T1000 (cell line): Measurements from ENCODE around the gene NID2.

Source experiments
- DNase-seq: peaks from one replicate; lab custom pipeline; 2025; ENCODE audit warnings: mixed read lengths; lab: John Stamatoyannopoulos, UW

Gene NID2

DNA sequence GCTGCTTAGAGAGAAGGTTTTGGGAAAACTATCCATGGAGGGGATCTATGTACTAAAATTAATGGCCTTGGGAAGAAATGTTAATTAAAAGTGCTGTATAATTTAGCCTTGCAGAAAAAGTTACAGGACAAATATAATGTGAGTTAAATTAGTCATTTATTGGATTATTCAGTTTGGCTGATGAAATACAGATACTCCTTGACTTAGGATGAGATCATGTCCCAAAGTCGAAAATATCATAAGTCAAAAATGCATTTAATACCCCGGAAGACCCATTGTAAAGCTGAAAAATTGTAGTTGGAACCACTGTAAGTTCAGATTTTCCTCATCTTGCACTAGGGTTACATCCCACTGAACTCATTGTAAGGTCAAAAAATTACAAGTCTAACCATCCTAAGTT is 69.8 kb downstream of the NID2 start:
- DNase-seq: no peak

DNA sequence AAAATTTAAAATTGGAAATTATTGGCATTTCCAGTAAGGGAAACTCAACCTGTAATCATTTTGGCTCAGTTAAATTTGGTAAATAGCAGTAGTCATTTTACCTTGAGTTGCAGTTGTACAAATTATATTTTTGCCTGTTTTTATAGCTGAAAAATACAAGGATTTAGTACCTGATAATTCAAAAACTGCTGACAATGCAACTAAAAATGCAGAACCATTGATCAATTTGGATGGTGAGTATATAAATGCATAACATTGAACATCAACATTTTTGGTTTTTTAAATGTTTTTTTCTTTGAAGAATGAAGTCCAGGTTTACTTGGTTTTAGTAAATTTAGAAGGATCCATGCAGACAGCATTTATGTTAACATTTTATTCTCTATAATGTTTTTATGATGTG is 70.5 kb downstream of the NID2 start:
- no peak for DNase-seq

DNA sequence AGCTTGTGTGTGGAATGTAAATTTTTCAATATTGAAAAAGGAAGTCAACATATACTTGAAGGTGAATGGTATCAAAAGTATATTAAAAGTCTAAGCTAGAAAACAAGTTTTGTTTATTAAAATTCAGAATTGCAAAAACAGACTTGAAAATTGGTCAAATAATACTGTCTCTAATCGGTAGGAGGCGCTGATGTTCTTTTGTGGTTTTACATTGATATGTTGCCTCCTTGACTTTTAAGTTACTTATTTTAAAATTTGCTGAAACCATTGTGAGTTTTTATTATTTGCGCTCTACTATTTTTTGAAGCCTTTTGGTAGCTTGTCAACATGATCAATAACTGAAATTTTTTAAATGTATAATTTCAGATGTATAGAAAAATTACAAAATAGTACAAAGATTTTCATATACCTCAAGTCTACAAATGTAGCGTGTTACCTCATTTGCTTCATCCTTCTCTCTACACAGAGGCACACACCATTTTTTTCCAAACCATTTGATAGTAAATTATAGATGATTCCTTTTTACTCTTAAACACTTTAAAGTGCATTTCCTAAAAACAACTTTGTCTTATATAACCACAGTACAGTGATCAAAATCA is 72.6 kb downstream of the NID2 start:
- DNase-seq: no peak

DNA sequence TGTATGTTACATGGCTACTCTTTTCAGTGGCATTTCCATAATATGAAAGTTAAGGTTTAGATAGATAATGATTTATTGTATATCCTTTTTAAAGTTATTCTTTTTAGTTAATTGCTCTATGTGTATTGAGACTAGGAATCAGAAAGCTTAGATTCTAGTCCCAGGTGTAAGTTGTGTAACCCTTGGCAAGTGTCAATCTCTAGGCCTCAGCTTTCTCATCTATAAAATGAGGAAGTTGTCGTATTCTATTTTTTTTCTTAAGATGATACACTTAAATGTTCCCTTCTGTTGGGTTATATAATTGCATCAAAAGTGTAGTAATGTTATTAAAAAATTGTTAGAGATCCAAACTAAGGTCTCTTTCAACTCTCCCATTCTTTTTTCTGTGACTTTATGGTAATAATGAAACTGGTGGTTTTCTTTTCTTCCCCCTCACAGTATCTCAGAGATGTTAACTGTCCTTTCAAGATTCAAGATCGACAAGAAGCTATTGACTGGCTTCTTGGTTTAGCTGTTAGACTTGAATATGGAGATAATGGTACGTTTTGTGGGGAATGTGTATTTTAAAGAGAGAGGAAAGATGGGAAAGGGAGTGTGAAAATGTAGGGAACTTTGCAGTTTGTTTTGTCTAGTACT is 75.5 kb downstream of the NID2 start:
- no peak for DNase-seq

DNA sequence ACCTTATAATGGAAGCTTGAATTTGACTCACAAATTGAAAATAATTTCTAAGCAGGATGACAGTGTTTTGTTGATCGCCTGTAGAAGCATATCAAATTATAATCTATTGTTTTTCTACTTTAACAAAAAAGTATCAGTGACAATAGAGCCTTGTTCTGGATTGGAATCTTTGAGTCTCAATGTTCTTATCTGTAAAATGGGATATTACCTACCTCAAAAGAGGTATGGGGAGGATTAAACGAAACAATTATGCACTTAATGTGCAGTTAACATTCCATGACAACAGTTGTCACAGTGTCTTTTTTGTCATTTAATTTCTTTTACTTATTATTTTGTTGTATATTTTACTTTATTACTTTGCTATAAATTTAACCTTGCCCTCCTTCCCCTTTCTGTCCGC is 78.4 kb downstream of the NID2 start:
- DNase-seq: no peak

DNA sequence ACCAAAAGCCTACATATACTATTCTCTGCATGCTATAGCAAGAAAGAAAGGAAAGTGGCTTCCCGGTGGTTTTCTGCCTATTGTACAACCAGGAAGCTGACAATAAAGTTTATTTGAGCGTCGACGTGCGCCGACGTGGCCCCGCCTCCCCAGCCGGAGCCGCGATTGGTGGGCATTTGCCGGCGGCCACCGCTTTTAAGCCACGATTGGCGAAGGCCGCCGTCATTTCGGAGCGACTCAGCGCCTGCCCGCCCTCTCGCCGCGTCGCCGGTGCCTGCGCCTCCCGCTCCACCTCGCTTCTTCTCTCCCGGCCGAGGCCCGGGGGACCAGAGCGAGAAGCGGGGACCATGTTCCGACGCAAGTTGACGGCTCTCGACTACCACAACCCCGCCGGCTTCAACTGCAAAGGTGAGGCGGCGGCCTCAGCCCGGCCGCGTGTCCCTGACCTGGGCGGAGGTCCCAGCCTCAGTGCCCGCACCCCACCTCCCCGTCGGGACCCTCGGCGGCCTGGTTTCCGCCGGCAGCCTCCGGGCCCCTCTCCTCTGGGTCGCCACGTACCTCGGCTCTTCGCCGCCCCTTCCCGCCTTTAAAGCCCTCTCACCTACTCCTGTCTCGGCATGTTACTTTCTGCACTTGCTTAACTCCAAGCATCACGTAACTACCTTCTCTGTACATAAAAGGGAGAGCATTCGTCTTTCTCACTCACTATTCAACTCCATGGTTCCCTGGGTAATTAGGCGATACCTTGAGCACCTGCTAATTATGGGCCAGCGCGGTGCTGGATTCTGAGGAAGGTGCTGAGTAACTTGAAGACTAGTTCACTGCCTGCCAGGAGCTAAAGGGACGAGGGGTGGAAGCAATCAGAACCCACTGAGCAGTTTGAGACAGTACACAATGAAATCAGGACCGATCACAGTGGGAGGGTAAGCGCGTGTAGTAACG is 79.3 kb downstream of the NID2 start, which contains the start of gene RTRAF:
RTRAF (plus strand) TSS at position 254 of the 942 bp plus-strand sequence; CDS start at position 348, 94 bp downstream.
- peak; percentile 88 for DNase-seq

DNA sequence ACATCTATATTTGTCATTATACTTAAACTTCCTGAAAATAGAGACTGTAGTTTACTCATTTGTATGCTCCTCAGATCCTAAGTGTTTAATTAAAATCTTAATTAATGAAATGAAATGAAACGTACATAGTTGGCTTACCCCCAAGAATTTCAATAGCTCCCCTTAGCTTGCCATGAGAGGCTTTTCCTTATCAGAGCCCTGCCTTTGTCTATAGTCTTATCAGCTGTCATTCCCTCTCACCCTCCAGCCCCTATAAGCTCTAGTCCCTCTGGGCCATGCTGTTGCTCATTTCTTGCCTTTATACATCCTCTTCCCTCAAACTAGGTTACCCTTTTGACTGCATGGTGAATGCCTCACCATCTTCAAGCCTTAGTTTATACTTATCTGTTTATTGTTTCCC is 80.6 kb downstream of the NID2 start:
- no peak for DNase-seq

DNA sequence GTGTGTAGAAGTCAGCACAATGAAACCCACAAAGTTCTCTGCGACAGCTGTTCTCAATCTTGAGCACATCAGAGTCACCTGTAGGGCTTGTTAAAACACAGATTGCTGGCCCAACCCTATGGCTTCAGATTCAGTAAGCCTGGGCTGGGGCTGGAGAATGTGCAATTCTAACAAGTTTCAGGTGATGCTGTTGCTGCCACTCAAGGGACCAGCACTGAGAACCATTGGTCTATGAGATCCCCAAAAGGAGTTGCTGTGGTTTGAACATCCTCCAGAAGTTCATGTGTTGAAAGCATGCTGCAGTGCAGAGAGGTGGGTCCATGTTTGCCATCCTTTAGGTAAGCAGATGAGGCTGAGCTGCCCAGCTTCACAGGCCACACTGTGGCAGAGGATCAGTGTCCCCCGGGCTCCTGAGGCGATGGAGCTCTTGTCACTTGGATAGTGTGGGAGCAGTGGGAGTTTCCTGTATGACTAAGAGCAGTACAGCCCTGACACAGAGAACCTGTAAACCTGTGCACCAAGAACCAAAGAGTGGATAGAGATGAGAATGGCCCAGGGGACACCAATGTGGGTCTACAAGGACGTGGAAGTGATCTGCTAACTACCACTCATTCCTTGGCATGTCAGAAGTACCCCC is 87.5 kb downstream of the NID2 start:
- no peak for DNase-seq

DNA sequence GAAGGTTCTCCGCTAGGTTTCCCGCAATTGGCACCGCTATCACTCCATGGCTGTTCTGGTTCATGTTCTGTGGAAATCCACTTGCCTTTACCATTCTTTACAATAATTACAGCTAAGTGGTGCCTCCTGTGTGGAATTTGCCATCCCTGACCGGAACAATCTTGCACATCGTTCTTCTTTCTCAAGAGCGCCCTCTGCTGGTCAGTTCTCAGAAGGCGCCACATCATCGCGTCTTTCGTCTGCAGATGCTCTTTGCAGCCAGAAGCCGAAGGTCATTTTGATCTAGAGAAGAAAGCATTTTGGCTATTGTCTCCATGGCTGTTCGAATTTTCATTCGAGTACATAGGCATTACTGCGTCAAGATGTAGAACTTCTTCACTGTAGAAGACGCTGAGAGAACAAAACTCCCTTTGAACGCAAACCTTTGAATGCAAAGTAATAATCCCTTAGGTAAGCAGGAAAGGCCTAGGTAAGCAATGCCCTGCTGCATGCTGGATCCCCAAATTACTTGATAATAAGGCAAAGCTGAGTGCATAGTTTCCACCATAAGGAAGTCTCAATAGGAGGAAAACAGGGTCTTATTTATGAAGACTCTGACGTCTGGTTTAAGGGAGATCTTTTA is 89.7 kb downstream of the NID2 start:
- DNase-seq: peak; percentile 52

DNA sequence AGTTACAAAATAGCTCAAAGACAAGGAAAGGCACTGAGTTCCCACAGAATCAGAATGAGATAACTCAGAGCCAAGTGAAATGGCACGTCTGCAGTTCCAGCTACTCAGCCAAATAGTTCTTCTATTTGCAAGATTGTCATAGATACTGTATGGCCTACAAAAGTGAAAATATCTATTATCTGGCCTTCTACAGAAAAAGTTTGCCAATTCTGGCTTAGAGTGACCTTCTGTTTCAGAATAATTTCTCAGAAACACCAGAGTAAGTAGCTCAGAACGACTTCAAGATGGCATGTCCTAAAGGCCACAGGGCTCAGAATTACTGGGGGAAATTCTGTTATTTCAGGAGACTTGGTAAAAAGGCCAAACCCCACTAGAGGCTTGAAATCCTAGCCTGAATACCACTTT is 90.2 kb downstream of the NID2 start:
- DNase-seq: no peak

DNA sequence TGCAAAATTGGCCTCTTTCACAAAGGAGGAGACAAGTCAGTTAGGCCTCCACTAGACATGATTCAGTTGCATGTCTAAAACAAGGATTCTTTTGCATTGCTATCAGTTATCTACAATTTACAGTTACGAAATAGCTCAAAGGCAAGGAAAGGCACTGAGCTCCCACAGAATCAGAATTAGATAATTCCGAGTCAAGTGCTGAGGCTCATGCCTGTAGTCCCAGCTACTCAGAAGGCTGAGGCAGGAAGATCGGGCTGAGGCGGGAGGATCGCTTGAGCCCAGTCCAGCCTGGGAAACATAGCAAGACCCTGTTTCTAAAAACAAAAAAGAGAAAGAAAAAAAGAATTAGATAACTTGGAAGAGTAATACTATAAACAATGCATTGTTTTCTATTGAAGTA is 91.8 kb downstream of the NID2 start:
- no peak for DNase-seq

DNA sequence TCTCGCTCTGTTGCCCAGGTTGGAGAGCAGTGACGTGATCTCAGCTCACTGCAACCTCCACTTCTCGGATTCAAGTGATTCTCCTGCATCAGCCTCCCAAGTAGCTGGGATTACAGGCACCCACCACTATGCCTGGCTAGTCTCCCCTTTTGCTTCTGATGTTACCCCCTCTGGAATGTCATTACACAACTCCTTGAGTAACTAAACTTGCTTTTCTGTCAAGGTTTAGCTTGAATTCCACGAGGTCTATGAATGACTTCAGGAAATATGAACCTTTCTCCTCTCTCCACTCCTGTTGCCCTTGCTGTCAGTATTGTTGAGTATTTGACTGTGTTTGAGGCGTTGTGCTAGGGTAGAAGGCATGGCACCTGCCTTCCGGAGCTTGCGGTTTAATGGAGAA is 96.3 kb downstream of the NID2 start:
- DNase-seq: no peak

DNA sequence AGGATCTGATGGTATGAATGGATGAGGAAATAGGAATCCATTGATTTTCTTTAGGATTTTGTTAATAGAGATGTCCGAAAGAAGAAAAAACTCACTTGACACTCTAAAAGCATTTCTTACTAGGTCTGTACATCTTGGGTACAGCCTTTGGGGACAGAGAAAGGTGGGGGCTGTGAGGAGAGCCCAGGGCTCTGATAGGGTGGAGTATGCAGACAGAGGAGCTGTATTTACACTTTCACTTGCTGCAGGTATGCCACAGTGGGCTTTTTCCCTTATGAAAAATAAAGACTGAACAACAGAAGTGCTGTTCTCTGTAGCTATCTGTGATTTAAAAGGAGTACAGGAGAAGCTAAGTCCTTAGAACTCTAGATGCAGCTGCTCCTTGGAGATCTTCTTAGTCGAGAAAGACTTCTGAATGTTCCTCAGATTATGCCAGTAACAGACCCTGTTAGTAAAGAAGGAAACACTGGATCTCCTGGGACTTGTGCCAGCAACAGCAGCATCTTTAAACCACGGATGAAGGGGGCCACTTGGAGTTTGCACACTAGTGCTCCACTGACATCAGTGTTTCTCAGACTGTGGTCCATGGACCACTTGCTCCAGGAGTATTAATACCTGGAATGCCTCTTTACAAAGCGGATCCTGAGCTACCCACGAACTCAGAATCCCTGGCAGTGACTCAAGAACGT is 98.9 kb downstream of the NID2 start:
- DNase-seq: no peak

DNA sequence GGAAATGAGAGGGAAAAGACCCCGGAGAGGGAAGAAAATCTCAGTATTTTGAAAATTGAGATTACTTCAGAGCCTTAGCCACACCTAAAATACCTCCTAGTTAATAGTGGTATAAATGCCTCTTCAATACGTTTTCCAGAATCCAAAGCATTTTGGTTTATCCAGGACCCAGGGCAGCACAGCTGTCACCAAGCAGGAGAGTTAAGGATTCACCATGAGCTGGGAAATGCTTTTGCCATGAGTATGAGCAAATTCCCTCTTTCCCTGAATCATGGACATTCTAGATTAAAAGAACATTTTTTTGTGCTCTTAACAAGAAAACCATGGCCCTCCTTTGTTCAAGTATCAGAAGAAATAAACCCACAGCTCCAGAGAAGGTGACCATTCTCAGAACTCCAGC is 101.3 kb downstream of the NID2 start:
- no peak for DNase-seq

DNA sequence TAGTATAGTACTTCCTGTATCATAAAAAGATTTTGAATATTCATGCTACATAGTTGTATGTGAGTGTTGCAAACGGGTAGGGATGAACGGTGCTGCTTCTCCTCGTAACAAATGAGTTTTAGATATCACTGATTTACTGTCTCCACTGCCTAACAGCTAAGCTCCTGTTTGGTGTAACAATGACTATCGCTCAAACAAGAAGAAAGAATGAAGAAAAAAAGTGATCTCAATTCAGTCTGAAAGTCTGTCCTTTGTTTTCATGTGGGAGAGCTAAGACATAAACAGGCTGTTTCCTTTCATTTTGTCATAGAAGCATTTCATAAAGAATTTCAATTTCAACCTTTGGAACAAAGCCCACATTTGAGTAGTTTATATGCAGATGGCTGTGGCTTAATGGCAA is 105.6 kb downstream of the NID2 start:
- DNase-seq: no peak

DNA sequence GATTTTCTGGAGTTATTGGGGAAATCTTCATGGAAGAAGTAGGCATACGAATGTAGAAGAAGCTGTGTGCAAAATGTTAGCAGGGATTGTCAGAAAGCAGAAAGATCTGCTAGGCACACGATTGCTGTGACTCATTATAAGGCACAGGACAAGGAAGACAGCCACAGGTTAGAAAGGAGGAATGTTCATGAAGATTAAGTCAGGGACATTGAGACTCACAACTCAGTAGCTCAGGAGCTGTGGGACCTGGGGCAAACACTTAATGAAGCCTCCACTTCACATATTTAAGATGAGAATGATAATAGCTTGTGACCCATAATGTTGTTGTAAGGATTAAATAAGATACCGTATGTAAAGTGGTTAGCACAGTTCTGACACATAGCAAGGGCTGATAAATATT is 106.1 kb downstream of the NID2 start:
- DNase-seq: no peak

DNA sequence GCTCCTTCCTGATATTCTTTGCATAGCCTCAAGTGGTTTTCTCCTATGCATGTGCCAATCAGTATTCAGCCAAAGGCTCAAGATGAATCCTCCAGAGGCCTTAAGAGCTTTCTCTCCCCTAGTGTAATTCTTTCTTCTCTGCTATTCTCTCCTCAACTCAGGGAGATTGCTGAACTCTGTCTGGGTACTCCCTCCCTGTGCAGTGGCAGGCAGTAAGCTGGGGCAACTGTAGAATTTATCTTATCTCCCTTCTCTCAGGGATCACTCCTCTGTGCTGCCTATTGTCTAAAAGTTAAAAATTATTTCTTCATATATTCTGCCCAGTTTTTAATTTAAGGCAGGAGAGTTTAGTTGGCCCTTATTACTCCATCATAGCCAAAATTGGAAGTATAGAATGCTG is 108.0 kb downstream of the NID2 start:
- no peak for DNase-seq

DNA sequence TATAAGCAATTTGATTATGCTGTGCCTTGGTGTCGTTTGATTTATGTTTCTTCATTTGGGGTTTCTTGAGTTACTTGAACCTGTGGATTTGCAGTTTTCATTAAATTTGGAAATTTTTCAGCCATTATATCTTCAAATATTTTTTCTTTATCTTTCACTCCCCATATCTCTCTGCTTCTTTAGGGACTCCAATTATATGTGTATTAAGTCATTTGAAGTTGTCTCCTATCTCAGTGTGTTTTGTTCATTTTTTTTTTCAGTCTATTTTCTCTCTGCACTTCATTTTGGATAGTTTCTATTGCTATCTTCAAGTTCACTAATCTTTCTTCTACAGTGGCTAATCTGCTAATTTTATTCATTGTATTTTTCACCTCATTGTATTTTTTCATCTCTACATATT is 108.9 kb downstream of the NID2 start:
- no peak for DNase-seq

DNA sequence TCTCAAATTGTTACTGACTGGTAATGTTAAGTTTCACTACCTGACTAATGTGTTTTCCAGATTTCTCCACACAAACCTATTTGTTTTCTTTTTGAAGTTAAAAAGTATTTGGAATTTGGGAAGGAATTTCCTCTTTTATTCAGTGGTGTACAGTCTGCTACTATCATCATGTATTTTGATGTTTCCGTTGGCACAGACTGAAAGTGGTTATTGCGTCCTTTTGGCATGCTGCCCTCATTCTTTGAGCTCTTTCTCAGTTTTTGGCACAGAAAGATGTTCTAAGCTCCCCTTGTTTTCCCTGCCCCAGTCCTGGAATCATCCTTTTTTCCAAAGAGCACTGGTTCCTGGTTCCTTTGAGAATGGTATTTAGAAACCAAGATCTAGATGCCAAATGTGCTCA is 110.9 kb downstream of the NID2 start:
- no peak for DNase-seq
